Prostate gland (tissue), 2 donors: ENCODE measurements around the gene JAG2. TPM values are rescaled to one million over a fixed set of nuclear protein-coding genes. Genes with fewer than 3 reads are reported as not detected.

Experiments used
- DNase-seq: peaks from one replicate; pipeline ENCODE4 v3.0.0-alpha.2; 2019; ENCODE audit warnings: low spot score
- H3K27ac ChIP-seq, 2 donors: fragments of 200-600 bp; sonication (generic); 2 replicates each; pipeline ENCODE4 v1.5.1; 2017 to 2019
- H3K27me3 ChIP-seq: fragments of 200-600 bp; sonication (generic); replicated peaks from 2 replicates; pipeline ENCODE4 v1.5.1; 2019; ENCODE audit not compliant: insufficient read depth
- H3K36me3 ChIP-seq, 2 donors: fragments of 200-600 bp; sonication (generic); 1 replicate in 1 of 2; 2 replicates in 1 of 2; pipeline versions ENCODE4 v1.5.1 to v1.8.1; 2017 to 2019
- H3K4me1 ChIP-seq: fragments of 200-600 bp; sonication (generic); replicated peaks from 2 replicates; pipeline ENCODE4 v1.5.1; 2019
- H3K4me3 ChIP-seq, 2 donors: fragments of 200-600 bp; sonication (generic); 2 replicates each; pipeline ENCODE4 v1.5.1; 2017 to 2019
- H3K9me3 ChIP-seq: fragments of 200-600 bp; sonication (generic); 2 replicates; pipeline ENCODE4 v1.5.1; 2017
- POLR2A ChIP-seq: fragments of 450-650 bp; IDR thresholded peaks from one replicate; pipeline ENCODE4 v1.6.1; 2016; ENCODE audit warnings: antibody characterized with exemption, mild to moderate bottlenecking
- POLR2AphosphoS5 ChIP-seq: sonication (generic); formaldehyde crosslinking; IDR thresholded peaks from one replicate; pipeline ENCODE4 v1.6.1; 2017; ENCODE audit warnings: antibody characterized with exemption
- WGBS: methylation state at CpG from one replicate; pipeline ENCODE4 v1.1.5; 2018; 5-methylcytosine and 5-hydroxymethylcytosine counted together
- intact Hi-C: fragments of 100-400 bp; cut with DNase I; formaldehyde crosslinking; loops from one replicate; pipeline ENCODE4 v1.14.2; 2022
- total RNA-seq, 2 donors: library from RNA; depleted of rRNA; stranded (reverse); fragments of >200 nt; gene quantifications; one replicate each; pipeline ENCODE4 v1.1.0, GENCODE V29; 2016
- TF ChIP-seq, protein P1 (sequence below), 4 experiments: fragments of 200-600 bp in 2 of 4; fragments of 450-650 bp in 2 of 4; sonication (generic) in 2 of 4; IDR thresholded peaks; 1 replicate in 3 of 4; 2 replicates in 1 of 4; pipeline ENCODE4 v1.5.1; 2016 to 2019; ENCODE audit warnings: antibody characterized with exemption in 4 of 4, mild to moderate bottlenecking in 2 of 4, moderate library complexity in 2 of 4

The JAG2 gene
- total RNA-seq, 2 donors from 2014 or later, result 26.8 to 30.5 TPM

DNA sequence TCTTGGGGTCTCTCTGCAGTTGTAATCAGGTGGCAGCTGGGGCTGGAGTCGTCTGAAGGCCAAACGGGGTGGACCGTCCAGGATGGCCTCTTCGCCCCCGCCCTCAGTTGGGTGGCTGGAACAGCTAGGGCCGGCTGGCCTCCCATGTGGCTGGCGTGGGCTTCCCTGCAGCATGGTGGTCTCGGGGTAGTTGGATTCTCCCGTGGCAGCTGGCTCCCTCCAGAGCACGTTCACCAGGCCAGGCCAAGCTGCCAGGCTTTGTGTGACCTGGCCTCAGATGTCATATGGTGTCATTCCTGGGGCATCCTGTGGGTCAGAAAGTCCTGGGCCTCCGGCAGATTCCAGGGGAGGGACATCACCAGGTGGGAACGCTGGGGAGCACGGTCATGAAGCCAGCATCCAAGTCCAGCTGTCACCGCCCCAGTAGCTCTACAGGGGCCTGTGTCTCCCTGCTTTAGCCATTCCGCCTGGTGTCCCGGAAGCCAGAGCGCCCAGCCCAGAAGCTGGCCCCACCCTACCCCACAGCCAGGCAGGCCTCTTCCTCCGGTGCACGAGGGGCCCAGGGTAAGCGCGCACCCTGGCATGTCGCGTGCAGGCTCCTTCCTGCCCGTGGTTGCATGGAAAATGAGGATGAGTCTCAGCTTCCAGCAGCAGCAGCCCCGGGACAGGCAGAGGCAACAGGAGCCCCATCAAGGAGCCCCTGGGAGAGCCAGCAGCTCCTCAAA lies 13.9 kb upstream of the JAG2 start:
- WGBS, result 67% methylated on average over 24 of the region's 25 CpGs
- H3K4me1 ChIP-seq, result peaks cover 6% of the 10 kb centered on the region
- TF ChIP-seq, protein P1, sequence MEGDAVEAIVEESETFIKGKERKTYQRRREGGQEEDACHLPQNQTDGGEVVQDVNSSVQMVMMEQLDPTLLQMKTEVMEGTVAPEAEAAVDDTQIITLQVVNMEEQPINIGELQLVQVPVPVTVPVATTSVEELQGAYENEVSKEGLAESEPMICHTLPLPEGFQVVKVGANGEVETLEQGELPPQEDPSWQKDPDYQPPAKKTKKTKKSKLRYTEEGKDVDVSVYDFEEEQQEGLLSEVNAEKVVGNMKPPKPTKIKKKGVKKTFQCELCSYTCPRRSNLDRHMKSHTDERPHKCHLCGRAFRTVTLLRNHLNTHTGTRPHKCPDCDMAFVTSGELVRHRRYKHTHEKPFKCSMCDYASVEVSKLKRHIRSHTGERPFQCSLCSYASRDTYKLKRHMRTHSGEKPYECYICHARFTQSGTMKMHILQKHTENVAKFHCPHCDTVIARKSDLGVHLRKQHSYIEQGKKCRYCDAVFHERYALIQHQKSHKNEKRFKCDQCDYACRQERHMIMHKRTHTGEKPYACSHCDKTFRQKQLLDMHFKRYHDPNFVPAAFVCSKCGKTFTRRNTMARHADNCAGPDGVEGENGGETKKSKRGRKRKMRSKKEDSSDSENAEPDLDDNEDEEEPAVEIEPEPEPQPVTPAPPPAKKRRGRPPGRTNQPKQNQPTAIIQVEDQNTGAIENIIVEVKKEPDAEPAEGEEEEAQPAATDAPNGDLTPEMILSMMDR (IDR thresholded peaks at IDR 0.05), result no peak
- no peak for TF ChIP-seq POLR2A
- no peak for TF ChIP-seq POLR2AphosphoS5
- no peak for DNase-seq
- no peaks in the 10 kb centered on the region for H3K36me3 ChIP-seq
- no peaks in the 10 kb centered on the region for H3K27me3 ChIP-seq
- H3K9me3 ChIP-seq, result no peaks in the 10 kb centered on the region
- intact Hi-C loops, result no loop called here
- no peak overlapping the region for H3K27ac ChIP-seq
- H3K4me3 ChIP-seq, result no peak overlapping the region

DNA sequence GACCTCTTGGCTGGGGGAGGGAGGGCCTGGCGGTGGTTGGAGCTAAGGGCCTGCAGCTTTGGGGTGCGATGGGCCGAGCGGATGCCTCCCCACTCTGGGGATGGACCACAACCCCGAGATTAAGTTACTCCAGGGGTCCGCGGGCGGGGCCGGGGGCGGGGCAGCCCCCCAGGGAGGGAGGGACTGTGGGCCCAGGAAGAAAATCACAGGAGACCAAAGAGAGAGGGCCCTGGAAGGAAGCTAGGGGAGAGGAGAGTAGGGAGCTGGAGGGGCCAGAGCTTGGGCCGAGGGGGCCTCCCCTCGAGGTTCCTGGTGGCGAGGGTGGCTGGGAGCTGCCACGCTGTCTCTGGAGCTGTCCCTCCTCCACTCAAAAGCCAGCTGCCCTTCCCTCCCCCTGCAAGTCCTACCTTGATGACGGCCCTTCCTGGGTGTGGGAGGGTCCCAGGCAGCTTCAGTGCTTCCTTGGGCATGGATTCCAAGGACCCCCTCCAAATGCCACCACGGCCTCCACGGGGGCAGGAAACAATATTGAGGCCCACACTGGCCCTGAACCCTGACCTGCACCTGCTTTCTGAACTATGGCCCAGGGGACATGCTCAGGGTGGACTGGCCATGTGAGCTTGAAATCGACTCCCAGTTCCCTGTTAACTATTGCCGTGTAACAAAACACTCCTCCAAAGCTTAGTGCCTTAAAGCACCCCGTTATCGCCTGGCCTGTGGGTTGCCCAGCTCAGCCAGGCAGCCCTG lies 13.1 kb upstream of the JAG2 start:
- TF ChIP-seq, protein P1 (IDR thresholded peaks at IDR 0.05), result no peak
- TF ChIP-seq POLR2A (no peak), POLR2AphosphoS5 (no peak)
- Histone ChIP-seq H3K27ac (no peak overlapping the region), H3K4me1 (peaks cover 6% of the 10 kb centered on the region), H3K4me3 (peak overlapping the region; percentile 50 to 61), H3K36me3 (no peaks in the 10 kb centered on the region), H3K27me3 (no peaks in the 10 kb centered on the region), H3K9me3 (no peaks in the 10 kb centered on the region)
- DNase-seq, result no peak
- intact Hi-C loops, result no loop called here
- WGBS, result 56% methylated on average over 10 of the region's 21 CpGs

DNA sequence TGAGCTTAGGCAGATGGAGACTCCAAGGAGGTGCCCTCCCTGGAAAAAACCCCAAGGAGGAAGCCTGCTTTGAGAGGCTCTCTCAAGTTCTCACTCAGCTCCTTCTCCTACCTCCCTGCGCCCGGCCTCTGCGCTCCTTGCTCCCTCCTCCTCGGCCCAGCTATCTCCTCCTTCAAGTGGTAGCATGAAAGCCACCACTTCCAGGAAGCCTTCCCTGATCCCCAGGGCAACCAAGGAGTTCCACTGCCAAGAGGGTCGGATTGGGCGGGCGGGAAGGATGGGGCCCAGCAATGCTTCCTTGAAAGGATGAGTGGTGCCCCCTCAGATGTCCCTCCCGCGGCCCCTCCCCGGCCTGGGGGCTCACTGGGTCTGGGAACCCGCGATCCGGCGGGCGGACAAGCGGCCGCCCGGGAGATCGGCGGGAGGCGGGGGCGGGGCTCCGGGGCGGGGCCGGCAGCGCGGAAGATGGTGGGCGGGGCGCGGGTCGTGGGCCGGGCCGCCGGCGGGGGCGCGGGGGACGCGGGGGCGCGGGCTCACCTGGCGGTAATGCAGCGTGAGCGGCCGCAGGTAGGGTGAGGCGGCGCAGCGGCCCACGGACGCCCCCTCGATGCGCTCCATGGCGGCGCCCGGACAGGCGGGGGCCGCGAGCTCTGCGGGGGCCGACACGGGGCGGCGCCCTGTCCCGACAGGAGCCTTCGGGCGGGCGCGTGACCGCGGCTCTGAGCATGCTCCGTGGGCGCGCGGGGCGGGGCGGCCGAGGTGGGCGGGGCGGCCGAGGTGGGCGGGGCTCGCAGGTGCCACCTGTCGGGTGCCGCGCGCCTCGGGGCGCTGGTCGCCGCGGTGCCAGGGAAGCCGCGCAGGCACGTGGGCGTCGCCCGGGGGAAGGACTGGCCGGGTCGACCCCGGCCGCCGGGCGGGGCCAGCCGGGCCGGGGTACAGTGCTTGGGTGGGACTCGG lies 12.3 kb upstream of the JAG2 start, which contains the start of gene NUDT14:
NUDT14 (minus strand) TSS at position 721 of the 957 bp plus-strand sequence; CDS start at position 618, 103 bp downstream.
- intact Hi-C loops, result no loop called here
- H3K36me3 ChIP-seq, result no peaks in the 10 kb centered on the region
- peak within 1 kb of the TSS; percentile 53 to 82 for H3K27ac ChIP-seq
- peak within 1 kb of the TSS; percentile 50 to 61 for H3K4me3 ChIP-seq
- peak; percentile 85 for DNase-seq
- no peak for TF ChIP-seq POLR2AphosphoS5
- TF ChIP-seq, protein P1 (IDR thresholded peaks at IDR 0.05), result peak in 1 of 4 experiments; percentile 7
- TF ChIP-seq POLR2A, result no peak
- 2% methylated on average over 25 of the region's 106 CpGs for WGBS
- no peaks in the 10 kb centered on the region for H3K9me3 ChIP-seq
- no peaks in the 10 kb centered on the region for H3K27me3 ChIP-seq
- peaks cover 6% of the 10 kb centered on the region for H3K4me1 ChIP-seq

- 83% methylated on average over 13 of the region's 13 CpGs for WGBS
- TF ChIP-seq POLR2AphosphoS5 (no peak), POLR2A (no peak)
- TF ChIP-seq, protein P1 (IDR thresholded peaks at IDR 0.05), result no peak
- peaks cover 6% of the 10 kb centered on the region for H3K4me1 ChIP-seq
- intact Hi-C loops, result no loop called here
- no peak overlapping the region for H3K4me3 ChIP-seq
- H3K36me3 ChIP-seq, result no peaks in the 10 kb centered on the region
- no peaks in the 10 kb centered on the region for H3K27me3 ChIP-seq
- no peaks in the 10 kb centered on the region for H3K9me3 ChIP-seq
- no peak overlapping the region for H3K27ac ChIP-seq
- DNase-seq, result no peak
These were observed 10.6 kb upstream of the JAG2 start for GRCh38 chr14:105179191-105179590.
